NCI-H526 treated with DMSO at 0.1 percent for 48 hours (cell line): Measurements from ENCODE around the gene MTA1.

Experiments
- DNase-seq: peaks from one replicate; lab custom pipeline; 2025; lab: John Stamatoyannopoulos, UW

The MTA1 gene

DNA sequence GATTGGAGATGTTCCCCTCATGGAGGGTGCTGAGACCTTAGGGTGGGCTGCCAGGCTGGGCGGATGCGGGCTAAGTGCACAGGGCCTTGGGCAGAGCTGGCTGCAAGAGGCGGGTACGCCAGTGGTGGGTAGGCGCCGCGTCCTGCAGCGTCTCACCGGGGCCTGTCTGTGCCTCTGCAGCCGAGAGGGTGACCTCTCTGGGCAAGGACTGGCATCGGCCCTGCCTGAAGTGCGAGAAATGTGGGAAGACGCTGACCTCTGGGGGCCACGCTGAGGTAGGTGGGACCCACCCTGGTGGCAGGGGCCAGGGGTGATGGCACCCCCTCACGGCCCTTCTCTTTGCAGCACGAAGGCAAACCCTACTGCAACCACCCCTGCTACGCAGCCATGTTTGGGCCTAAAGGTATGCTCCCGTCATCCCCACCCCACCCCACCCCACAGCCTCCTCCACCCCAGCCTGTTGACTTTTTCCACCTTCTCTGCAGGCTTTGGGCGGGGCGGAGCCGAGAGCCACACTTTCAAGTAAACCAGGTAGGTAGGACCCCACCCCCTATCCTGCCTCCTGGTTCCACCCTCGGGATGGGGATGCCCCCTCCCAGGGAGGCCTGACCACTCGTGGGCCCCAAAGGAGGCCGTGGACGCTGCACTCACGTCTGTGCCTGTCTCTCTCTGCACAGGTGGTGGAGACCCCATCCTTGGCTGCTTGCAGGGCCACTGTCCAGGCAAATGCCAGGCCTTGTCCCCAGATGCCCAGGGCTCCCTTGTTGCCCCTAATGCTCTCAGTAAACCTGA lies 68.6 kb downstream of the MTA1 start:
- DNase-seq: no peak

DNA sequence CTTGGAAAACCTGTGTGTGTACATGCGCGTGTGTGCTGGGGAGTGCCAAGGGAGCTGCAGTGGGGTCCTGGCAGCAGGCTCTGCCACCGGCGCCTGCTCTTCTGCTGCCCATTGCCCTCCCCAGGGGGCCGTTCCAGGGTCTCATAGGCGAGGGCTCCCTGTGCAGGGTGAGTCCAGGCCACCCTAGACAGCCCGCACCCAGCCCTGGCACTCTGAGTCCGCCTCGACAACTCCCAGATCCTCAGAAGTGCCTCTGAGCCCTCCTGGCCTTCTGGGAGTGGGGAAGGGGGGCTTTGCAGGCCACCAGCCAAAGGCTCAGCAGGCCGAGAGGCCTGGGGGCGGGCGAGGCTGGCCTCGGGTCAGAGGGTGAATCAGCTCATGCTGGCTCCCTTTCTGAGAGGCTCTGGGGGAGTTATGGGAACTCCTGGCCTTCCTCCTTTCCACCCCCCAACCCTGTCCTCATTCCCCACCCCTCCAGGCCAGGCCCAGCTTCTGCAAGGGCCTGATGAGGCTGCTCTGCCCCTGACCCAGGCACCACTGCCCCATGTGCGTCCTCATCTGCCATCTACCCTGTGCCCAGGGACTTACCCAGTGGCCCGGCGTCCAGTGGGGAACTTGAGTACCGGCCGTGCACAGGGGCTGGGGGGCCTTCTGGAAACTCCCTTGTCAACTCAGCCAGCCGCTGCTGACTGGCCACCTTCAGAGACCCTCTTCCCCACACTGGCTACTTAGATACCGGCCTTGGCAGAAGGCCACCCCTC lies 69.3 kb downstream of the MTA1 start:
- DNase-seq: no peak

GRCh38 chr14:105489542-105490266 lies 70.1 kb downstream of the MTA1 start:
- peak; percentile 64 for DNase-seq

GRCh38 chr14:105490267-105490571 lies 70.6 kb downstream of the MTA1 start:
- no peak for DNase-seq

DNA sequence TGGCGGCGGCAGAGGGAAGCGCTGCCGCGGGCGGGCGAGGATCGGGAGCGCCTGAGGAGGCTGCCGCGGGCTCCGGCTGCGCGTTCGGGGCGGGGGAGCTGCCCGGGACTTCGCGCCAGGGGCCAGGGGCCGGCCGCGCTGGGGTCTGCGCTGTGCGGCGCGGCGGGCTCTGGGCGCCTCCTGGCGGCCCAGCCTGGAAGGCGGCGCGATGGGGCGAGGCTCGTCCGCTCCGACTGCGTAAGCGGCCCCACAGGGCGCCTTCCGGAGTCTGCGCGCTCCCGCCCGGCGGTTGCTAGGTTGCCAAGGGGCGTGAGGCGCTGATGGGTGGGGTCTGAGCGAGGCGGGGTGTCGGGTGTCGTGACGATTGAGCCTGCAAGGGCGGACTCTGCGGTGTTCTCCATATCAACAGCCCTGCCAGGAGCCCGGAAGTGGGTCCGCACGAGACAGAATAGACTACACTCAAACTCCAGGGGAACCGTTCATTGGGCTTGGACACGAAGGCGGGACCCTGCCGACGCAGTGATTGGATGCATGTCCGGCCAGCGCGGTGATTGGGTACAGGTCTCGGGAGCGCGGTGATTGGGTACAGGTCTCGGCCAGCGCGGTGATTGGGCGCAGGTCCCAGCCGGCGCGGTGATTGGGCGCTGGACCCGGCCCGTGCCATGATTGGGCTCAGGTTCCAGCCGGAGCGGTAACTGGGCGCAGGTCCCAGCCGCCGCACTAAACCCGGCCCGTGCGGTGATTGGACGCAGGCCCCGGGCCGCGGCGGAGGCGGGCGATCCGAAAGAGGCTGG lies 71.1 kb downstream of the MTA1 start, which contains the start of gene TEDC1:
TSS of gene TEDC1 (plus strand) at position 675 of the 794 bp plus-strand sequence. CDS start 130 bp downstream, outside the sequence.
- DNase-seq: peak; percentile 99

GRCh38 chr14:105491366-105491973 lies 71.8 kb downstream of the MTA1 start:
- peak; percentile 11 for DNase-seq

DNA sequence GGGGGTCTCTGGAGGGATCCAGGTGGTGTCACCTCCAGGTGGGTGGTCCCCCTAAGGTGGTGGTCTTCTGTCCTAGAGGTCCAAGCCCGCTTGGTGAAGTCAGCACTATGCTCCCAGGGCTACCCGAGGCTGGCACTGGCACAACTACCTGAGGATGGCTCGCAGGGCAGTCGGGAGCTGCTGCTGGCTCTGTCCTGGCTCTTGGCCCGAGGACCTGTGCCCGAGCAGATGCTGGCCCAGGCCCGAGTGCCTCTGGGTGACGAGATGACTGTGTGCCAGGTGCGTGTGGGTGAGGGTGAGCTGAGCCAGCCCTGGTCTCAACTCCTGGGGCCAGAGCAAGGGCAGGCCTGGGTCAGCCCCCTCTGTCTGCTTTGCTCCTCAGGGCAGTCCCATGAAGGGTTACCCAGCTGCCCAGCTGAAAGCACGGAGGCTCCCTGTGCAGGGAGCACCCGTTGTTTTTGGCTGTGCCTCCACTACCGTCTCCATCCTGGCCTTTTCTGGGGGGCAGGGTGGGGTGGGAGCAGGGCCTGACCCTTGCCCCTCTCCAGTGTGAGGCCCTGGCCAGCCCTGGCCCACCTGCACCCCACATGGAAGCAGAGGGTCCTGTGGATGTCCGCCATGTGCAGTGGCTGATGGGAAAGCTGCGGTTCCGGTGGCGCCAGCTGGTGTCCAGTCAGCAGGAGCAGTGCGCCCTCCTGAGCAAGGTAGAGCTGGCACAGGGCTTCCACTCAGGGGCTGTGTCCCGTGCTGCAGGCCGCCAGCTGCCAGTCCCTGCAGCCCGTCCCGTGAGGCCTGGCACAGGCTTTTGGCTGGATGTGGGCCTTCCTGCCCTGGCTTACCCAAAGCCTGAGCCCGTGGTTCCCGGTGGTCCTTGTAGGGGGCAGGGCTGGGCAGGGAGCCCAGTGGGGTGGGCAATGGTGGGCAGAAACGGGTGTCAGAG lies 72.7 kb downstream of the MTA1 start:
- DNase-seq: no peak

GRCh38 chr14:105492971-105493871 lies 73.6 kb downstream of the MTA1 start:
- no peak for DNase-seq

- no peak for DNase-seq
Observed at GRCh38 chr14:105493921-105494605, 74.4 kb downstream of the MTA1 start.

DNA sequence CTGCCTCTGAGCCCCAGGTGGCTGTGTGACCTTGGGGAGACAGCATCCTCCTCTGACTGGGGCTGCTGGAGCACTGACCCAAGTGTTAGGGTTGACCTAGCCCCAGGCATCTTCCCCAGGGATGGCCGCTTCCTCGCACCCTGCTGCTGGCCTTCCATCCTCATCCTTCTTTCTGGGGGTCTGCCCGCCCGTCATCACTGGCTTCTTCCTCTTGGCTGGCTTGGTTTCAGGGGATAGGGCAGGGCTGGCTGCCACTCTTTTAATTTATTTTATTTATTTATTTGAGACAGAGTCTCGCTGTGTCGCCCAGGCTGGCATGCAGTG lies 74.9 kb downstream of the MTA1 start:
- no peak for DNase-seq

DNA sequence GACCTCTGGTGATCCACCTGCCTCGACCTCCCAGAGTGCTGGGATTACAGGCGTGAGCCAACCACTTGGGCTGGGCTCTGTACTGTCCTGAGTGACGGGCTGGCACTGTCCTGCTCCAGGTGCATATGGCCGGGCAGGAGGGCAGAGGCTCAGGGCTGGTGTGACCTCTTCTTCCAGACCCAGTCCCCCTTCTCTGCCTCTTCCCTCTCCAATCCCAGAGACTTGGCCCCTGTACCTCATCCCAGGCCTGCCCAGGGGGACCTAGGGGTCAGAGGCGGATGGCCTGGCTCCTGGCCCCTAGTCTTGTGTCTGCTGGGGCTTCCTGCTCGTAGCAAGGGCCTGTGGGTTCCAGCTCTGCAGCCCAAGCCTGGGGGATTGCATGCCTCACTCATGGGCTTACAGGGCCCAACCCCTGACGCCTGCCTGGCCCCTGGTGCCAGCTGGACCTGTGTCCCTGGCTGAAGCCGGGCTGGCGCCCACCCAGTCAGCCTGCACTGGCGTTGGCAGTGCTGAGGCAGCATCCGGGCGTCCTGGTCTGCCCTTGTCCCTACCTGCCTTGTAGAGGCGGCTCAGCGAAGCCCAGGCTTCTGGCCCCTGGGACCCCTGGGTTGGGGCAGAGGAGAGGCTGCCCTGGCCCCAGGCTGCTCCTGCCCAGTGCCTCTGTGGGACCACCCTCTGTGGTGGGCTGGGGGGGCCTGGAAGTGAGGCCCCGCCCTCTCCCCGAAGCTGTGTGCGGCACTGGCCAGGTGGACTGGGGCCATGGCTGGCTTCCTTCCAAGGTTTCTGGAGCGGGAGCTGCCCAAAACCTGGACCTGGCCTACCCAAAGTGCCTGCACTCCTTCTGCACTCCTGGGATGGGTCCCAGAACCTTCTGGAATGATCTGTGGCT lies 75.7 kb downstream of the MTA1 start:
- DNase-seq: no peak

DNA sequence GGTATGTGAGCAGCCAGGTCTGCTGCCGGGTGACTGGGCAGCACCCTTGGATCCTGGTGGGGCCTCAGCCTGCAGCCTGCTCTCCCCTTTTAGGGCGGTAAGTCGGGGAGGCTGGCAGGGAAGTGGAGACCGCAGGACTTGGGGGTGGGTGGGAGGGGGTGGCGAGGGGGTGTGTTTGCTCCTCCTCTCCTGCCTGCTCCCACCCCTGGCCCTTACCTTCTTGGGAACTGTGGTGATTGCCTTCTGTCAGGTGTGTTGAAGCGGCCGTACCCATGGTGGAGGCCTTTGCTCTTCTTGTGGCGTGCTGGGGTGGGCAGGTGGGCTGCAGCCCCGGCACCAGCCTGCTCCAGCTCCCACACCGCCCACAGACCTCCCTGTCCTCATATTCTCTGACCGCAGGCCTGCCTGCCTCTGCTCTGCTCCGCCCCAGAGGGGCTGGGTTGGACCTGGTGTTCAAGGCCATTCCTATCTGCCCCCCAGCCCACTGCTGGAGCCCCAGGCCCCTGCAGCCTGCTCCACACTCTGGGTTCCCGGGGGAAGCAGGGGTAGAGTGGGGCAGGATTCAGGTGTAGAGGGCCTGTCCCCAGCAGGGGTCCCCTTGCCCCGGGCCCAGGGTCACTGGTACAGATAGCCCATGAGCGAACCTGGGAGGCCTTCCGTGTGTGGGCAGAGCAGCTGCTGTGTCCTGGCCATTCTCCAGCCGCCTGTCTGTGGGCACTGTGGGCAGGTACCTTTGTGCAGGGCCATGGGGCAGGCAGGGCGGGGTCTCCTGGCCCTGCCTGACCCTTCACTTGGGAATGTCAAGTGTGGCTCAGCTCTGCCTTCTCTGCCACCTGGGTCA lies 76.6 kb downstream of the MTA1 start:
- no peak for DNase-seq

DNA sequence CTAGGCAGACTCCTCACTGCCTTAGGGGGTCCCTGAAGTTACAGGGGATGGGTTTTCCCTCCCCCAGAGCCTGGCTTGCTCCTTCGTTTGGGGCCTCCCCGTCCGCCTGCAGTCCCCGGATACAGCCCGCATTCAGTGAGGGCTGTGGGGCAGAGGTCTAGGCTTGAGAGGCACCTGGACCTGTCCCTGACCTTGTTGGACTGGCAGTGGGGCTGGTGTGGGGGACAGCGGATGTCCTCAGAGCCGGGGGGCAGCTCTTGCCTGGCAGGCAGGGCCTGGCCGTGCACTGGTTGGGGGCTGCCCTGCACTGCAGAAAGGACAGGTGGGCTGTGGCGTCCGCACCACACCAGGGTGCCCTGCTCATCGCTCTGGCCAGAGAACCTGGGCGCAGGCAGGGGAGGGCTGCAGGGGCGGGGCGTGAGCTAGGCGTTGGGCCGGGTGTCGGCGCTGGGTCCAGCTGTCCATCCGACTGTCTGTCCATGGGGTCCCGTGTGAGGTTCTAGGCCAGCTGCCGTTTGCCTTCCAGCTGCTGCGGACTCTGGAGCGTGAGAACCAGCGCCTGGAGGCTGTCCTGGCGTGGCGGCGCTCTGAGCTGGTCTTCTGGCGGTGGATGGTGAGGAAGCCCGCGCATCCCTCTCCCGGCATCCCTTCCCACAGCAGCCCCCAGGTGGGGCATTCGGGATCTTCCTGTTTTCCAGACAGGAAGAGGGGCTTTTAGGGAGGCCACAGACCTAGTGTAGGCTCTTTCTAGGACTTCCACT lies 77.4 kb downstream of the MTA1 start:
- DNase-seq: no peak

- no peak for DNase-seq
Observed at GRCh38 chr14:105497671-105498429, 78.2 kb downstream of the MTA1 start.
